GM10266 (cell line): ENCODE data around the gene RSRC2.

Experiments used
- DNase-seq: peaks from one replicate; pipeline ENCODE4 v3.0.0; 2012; ENCODE audit errors: extremely low spot score
- TF ChIP-seq, protein P1 (sequence below): IDR thresholded peaks from 2 replicates; pipeline ENCODE4 v1.5.1; 2012; ENCODE audit warnings: mild to moderate bottlenecking, low read depth; ENCODE audit not compliant: control insufficient read depth, insufficient read depth; ENCODE audit errors: missing control alignments

Gene RSRC2

DNA sequence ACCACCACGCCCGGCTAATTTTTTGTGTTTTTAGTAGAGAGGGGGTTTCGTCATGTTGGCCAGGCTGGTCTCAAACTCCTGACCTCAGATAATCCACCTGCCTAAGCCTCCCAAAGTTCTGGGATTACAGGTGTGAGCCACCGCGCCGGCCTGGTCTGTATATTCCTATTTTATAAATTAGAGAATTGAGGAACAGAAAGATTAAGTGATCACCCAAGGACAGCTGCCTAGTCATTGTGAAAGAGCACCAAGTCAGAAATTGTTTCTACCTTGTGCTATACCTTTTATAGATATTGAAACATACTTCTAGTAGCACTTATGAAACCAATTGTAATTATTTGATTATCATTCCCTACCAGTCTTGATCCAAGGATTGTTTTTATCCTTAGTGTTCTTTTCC, 2.3 kb upstream of the RSRC2 start:
- DNase-seq, result no peak
- TF ChIP-seq, protein P1, sequence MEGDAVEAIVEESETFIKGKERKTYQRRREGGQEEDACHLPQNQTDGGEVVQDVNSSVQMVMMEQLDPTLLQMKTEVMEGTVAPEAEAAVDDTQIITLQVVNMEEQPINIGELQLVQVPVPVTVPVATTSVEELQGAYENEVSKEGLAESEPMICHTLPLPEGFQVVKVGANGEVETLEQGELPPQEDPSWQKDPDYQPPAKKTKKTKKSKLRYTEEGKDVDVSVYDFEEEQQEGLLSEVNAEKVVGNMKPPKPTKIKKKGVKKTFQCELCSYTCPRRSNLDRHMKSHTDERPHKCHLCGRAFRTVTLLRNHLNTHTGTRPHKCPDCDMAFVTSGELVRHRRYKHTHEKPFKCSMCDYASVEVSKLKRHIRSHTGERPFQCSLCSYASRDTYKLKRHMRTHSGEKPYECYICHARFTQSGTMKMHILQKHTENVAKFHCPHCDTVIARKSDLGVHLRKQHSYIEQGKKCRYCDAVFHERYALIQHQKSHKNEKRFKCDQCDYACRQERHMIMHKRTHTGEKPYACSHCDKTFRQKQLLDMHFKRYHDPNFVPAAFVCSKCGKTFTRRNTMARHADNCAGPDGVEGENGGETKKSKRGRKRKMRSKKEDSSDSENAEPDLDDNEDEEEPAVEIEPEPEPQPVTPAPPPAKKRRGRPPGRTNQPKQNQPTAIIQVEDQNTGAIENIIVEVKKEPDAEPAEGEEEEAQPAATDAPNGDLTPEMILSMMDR, result no peak

DNA sequence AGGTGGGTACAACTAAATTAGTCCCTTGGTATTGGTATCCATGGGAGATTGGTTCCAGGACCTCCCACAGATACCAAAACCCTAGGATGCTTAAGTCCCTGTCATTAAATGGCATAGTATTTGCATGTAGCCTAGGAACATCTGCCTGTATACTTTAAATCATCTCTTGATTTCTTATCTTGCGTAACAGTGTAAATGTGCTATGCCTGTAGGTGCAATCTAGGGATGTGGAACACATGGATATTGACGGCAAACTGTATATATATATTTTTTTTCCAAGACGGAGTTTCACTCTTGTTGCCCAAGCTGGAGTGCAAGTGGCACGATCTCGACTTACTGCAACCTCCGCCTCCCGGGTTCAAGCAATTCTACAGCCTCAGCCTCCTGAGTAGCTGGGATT, 1.8 kb upstream of the RSRC2 start:
- no peak for DNase-seq
- TF ChIP-seq, protein P1, result no peak

DNA sequence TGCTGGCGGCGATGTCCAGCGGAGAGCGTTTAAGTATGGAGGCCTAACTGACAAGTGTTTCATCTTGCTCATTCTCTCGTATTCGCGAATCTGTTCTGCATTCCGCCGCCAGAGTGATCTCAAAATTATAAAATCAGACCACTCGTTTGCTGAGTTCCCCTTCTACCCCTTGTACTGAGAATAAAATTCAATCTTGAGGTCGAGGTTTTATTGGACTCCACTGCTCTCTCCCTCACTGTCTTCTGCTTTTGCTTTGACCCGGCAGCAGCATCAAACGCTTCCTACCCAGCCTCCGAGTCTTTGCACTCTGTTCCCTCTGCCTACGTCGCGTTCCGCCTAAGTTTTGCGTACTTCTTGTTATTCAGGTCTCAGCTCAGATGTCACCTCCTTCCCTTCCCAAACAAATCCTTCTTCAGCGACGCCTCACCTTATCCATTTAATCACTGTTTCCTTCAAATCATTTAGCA, 775 bp upstream of the RSRC2 start:
- TF ChIP-seq, protein P1, result no peak
- DNase-seq, result no peak

DNA sequence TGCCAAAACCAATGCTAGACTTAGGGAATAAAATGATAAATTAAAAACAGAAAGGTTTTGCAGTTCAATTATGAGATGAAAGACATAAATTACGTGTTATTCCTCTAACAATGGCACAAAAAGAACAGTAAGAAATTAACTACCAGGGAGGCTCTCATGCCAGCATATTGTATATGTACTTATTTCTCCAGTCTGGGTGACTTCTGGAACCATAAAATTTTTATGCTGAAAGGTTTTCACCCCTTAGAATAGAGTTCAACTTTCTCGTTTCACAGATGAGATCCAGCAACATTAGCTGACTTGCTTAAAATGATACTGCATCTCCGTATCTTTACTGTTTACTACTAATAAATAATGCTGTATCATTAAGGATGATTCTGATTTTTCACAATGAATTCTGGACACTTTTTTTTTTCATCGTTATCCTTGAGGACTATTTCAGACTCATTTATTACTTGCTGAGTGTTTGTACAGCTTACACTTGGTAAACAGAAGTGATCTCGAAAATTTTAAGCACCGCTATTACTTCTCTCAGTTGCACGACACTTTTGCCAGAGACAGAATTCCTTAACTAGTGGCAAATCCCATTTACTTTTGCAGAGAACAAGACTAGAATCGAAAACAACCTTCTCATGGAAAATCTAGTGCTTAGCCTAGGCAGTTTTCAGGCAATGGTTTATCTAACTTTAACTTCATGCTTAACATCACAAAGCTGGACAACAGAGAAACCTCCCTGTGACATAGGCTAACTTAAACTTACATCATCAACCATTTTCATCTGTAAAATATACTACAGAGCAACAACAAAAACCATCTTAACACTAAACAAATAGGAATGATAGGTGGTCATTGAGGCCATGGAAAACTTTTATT, 2.7 kb downstream of the RSRC2 start:
- DNase-seq, result no peak
- TF ChIP-seq, protein P1, result no peak

DNA sequence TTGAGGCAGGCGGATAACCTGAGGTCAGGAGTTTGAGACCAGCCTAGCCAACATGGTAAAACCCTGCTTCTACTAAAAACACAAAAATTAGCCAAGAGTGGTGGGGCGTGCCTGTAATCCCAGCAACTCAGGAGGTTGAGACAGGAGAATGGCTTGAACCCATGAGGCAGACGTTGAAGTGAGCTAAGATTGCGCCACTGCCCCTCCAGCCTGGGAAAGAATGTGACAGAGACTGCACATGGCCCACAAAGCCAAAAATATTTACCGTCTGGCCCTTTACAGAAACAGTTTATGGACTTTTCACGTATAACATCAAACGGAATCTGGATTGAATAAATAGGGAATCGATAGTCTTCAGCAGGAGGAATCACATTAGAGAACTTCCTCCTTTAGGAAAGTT, 3.5 kb downstream of the RSRC2 start:
- no peak for DNase-seq
- TF ChIP-seq, protein P1, result no peak

DNA sequence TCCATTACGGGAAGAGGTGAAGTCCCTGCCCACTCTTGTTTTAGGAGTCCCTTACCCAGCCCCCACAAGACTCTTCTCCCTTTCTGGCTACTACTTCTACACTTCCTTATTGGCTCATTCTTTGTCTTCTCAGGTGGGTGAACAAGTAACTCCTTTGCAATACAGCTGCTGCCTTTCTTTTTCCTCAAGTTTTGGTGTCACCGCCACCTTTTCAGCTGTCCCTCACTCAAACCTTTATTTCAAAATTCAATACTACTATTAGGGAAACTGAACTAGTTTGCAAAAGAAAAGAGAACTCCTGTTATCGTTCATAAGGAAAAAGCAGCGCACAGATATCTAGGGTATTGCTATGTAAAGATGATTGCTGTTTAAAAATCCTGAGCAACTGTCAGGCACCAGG, 6.1 kb downstream of the RSRC2 start:
- DNase-seq, result no peak
- TF ChIP-seq, protein P1, result no peak

DNA sequence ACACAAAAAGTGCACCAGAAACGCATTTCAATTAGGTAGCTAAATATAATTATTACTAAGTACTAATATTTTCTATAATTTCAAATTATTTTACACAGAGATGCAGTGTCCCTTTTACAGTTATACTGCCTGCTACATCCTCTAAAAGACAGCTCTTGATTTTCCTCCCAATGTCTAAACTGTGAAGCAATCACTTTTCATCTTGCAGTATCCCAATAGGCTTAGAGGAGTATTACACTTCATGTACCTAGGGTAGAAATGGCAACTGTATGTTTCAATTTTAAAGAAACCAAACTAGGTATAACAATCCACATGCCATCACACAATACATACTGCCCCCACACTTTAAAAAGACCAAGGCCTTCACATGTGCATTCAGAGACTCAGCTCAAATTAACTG, 7.3 kb downstream of the RSRC2 start:
- TF ChIP-seq, protein P1, result no peak
- no peak for DNase-seq
